Measurements from ENCODE around the gene SDR42E2.

DNA sequence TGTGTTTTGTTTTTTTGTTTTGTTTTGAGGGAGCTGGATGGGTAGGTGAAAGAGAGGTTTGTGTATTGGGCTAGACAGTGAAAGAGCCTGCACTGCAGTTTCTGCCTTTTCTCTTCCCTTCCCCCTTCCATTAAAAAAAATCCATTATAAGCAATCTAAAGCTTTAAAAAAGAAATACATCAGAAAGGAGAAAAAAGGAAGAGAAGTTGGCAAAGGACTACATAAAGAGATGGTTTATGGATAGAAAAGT is 33.1 kb downstream of the SDR42E2 start:
- TF ChIP-seq, protein P1, sequence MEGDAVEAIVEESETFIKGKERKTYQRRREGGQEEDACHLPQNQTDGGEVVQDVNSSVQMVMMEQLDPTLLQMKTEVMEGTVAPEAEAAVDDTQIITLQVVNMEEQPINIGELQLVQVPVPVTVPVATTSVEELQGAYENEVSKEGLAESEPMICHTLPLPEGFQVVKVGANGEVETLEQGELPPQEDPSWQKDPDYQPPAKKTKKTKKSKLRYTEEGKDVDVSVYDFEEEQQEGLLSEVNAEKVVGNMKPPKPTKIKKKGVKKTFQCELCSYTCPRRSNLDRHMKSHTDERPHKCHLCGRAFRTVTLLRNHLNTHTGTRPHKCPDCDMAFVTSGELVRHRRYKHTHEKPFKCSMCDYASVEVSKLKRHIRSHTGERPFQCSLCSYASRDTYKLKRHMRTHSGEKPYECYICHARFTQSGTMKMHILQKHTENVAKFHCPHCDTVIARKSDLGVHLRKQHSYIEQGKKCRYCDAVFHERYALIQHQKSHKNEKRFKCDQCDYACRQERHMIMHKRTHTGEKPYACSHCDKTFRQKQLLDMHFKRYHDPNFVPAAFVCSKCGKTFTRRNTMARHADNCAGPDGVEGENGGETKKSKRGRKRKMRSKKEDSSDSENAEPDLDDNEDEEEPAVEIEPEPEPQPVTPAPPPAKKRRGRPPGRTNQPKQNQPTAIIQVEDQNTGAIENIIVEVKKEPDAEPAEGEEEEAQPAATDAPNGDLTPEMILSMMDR (IDR thresholded peaks at IDR 0.05) = no peak
- no peak for TF ChIP-seq POLR2A (IDR thresholded peaks at IDR 0.05)
